ENCODE results near the gene TXNL4B. TPM values are rescaled to one million over a fixed set of nuclear protein-coding genes. Genes with fewer than 3 reads are reported as not detected.

TXNL4B gene
- total RNA-seq, 2 experiments from 2014 or later = 17.6 to 24.6 TPM

DNA sequence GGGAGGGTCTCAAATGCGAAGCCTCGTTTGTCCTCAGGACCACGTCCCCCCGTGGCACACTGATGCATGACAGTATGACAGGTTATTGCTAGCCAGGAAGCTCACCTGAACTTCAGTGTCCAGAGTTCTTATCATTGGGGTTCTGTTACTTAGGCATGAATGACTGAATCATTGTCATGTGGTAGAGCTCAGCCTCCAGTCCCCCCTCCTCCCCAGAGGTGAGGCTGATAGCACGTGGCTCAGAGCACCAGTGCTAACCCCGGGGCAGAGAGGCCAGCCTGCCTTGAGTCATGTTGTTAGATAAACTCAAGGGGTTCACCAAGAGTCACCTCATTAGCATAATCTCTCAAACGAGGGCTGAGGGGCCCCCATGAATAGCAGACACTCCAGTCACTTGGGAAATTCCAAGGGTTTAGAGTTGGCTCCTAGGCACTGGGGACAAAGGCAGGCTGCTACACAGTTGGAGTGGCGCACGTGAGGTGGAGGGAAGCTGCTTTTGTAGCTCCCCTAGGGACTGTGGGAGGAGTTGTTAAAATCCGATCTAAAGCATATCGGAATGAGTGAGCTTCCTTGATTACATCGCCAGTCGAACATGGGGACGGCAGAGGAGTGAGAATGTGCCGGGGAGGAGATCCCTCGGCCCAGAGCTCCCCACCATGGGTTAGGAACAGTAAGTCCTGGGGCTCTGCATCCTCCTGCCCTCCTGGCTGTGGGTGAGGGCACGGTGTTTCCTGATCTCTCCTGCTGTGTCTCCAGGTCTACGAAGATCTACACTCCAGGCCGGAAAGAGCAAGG, 18.4 kb upstream of the TXNL4B start:
- no peaks in the 10 kb centered on the region for H3K4me1 Mint-ChIP-seq
- ChIA-PET CTCF (interaction anchor here (1.0 to 1.5 kb wide), 2 partner anchors 11 to 12 kb away, joined by 3 read pairs; no protein-coding TSS in a partner anchor), POLR2A (interaction anchor here (1.4 kb wide), 1 partner anchor 18 kb away, joined by 5 read pairs; the partner anchor contains the start of genes DHX38 and TXNL4B)
- peaks cover 53% of the 10 kb centered on the region for H3K36me3 Mint-ChIP-seq (ENCODE audit: low read depth)
- DNase-seq (no peak), ATAC-seq (no peak)
- intact Hi-C loops (cut with DNase I, micrococcal nuclease) = no loop called here
- no peaks in the 10 kb centered on the region for H3K27me3 Mint-ChIP-seq
- no peak overlapping the region for H3K27ac Mint-ChIP-seq
- H3K9me3 Mint-ChIP-seq (ENCODE audit: low read depth) = no peaks in the 10 kb centered on the region
- no peak overlapping the region for H3K4me3 Mint-ChIP-seq

DNA sequence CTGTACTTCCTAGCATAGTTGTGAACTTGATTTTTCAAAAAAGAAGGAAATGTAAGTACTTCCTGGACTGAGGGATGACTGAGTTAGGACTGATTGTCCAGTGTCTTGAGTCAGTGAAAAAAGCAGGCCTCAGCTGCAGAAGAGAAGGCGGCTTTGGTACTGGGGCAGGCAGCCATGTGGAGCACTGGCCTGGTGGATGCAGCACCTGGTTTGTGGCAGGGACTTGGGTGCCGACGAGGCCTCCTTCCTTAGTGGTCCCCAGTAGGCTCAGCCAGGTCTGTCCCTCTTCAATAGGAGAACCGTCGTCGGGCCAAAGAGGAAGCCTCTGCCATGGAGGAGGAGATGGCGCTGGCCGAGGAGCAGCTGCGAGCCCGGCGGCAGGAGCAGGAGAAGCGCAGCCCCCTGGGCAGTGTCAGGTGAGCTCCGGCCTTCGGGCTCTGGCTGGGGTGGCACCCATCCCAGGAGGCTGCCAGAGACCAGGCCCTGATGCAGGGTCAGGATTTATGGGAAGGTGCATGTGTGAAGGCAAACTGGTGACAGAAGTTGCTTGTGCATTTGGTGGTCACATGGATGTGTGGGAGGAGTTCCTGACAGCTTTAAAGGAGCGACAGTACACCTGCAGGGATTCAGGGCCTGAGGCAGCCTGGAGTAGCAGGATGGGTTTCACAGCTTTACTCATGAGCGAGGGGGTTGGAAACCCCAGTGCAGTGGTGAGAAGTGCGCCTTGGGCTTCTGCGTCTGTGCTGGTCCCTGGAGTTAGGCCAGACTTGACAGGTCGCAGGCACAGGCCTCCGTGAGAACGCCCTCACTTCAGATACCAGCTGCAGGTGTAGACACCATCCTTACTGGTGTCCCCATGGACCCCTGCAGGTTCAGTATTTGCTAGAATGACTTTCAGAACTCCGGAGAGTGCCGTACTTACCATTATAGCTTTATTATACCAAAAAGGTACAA, 17.5 kb upstream of the TXNL4B start:
- ATAC-seq (no peak), DNase-seq (no peak)
- Mint-ChIP-seq H3K27ac (no peak overlapping the region), H3K9me3 (ENCODE audit: low read depth) (no peaks in the 10 kb centered on the region), H3K4me3 (no peak overlapping the region), H3K4me1 (no peaks in the 10 kb centered on the region), H3K36me3 (ENCODE audit: low read depth) (peaks cover 58% of the 10 kb centered on the region), H3K27me3 (no peaks in the 10 kb centered on the region)
- ChIA-PET POLR2A (no interaction called here), CTCF (interaction anchor here (0.6 to 1.5 kb wide), 3 partner anchors 11 to 350 kb away, joined by 3 to 5 read pairs (median 3); no protein-coding TSS in a partner anchor)
- intact Hi-C loops (cut with DNase I, micrococcal nuclease) = no loop called here

DNA sequence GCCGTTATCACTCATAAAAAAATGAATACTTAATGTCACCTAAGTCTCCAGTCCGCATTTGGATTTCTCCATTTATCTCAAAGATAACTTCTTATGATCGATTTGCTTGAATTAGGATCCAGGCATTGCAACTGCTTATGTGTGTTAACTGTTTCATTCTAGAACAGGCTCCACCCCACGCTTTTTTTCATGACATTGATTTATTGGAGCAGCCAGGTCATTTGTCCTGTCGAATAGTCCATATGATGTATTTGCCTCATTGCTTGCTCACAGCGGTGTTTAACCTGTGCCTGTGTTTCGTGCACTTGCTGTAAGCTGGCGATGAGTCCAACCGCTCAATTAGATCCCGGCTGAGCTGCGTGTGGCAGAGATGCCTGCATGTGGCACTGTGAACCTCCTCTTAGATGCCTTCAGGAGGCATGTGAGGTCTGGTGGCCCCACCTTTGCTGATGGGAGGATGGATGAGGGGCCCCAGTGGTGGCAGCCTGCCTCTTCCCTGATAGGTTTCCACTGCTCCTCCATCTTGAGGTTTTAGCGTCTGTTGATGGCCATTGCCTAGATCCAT, 16.6 kb upstream of the TXNL4B start:
- CTCF ChIA-PET = interaction anchor here (0.6 kb wide), 1 partner anchor 351 kb away, joined by 5 read pairs; no protein-coding TSS in a partner anchor
- H3K9me3 Mint-ChIP-seq (ENCODE audit: low read depth) = no peaks in the 10 kb centered on the region
- DNase-seq (no peak), ATAC-seq (no peak)
- no peaks in the 10 kb centered on the region for H3K27me3 Mint-ChIP-seq
- POLR2A ChIA-PET = no interaction called here
- intact Hi-C loops (cut with DNase I, micrococcal nuclease) = no loop called here
- H3K4me1 Mint-ChIP-seq = no peaks in the 10 kb centered on the region
- H3K36me3 Mint-ChIP-seq (ENCODE audit: low read depth) = peaks cover 67% of the 10 kb centered on the region
- H3K4me3 Mint-ChIP-seq = no peak overlapping the region
- no peak overlapping the region for H3K27ac Mint-ChIP-seq

DNA sequence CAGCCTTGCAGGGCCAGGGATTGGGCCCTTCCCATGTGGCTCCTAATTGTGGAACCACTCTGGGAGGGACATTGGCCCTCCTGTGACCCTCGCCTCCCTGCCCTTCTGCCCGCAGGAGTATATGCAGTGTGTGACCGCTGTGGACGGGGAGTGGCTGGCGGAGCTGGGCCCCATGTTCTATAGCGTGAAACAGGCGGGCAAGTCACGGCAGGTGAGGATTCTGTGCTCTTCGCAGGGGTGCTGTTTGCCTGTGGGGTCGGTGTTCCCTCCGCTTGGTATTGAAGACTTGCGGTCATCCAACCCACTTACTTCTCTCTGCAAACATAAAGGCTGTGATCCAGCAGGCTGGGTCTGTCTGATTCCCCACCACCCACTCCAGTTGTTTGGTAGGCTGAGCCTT, 15.9 kb upstream of the TXNL4B start:
- DNase-seq (no peak), ATAC-seq (no peak)
- Mint-ChIP-seq H3K27ac (no peak overlapping the region), H3K4me3 (no peak overlapping the region), H3K4me1 (no peaks in the 10 kb centered on the region), H3K9me3 (ENCODE audit: low read depth) (no peaks in the 10 kb centered on the region), H3K27me3 (no peaks in the 10 kb centered on the region), H3K36me3 (ENCODE audit: low read depth) (peaks cover 69% of the 10 kb centered on the region)
- CTCF ChIA-PET = no interaction called here
- POLR2A ChIA-PET = no interaction called here
- intact Hi-C loops (cut with DNase I, micrococcal nuclease) = no loop called here

DNA sequence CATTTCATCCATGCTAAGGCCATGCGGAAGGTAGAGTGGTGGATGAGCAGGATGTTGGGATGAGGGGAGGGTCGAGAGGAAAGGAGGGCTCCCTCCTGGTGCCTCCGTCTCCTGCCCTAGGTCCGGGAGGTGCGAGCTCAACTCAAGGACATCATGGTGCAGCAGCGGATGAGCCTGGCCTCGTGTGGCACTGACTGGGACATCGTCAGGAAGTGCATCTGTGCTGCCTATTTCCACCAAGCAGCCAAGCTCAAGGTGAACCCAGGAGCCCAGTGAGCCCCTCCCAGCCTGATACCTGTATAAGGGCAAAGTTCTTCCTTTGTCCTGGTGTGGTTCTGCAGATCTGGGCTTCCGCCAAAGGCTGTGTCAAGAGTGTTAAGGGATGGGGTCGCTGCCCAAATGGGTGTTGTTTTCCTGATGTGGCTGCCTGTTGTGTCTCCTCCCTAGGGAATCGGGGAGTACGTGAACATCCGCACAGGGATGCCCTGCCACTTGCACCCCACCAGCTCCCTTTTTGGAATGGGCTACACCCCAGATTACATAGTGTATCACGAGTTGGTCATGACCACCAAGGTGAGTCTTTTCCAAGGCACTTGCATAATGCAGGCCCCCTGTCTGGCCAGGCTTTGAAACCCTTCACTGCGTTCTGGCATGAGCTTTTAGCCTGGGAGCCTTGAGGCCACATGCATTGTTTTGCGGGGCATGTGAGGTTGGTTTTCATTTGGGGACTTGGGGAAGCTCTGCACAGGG, 15.1 kb upstream of the TXNL4B start:
- Mint-ChIP-seq H3K9me3 (ENCODE audit: low read depth) (no peaks in the 10 kb centered on the region), H3K27me3 (no peaks in the 10 kb centered on the region), H3K4me3 (no peak overlapping the region), H3K36me3 (ENCODE audit: low read depth) (peaks cover 74% of the 10 kb centered on the region), H3K4me1 (no peaks in the 10 kb centered on the region), H3K27ac (no peak overlapping the region)
- ChIA-PET POLR2A (no interaction called here), CTCF (no interaction called here)
- DNase-seq (no peak), ATAC-seq (no peak)
- intact Hi-C loops (cut with DNase I, micrococcal nuclease) = no loop called here

DNA sequence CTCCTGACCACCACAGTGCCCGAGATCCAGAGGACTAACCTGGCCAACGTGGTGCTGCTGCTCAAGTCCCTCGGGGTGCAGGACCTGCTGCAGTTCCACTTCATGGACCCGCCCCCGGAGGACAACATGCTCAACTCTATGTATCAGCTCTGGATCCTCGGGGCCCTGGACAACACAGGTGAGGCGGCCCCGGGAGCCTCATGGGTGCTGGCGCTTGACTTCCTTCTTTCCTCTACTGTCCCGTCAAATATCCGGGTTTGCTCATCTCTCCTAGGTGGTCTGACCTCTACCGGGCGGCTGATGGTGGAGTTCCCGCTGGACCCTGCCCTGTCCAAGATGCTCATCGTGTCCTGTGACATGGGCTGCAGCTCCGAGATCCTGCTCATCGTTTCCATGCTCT, 14.0 kb upstream of the TXNL4B start:
- ChIA-PET POLR2A (no interaction called here), CTCF (interaction anchor here (0.8 to 1.0 kb wide), 2 partner anchors 14 to 359 kb away, joined by 4 read pairs; no protein-coding TSS in a partner anchor)
- no peaks in the 10 kb centered on the region for H3K27me3 Mint-ChIP-seq
- H3K36me3 Mint-ChIP-seq (ENCODE audit: low read depth) = peaks cover 77% of the 10 kb centered on the region
- no peak for ATAC-seq
- no peaks in the 10 kb centered on the region for H3K9me3 Mint-ChIP-seq (ENCODE audit: low read depth)
- H3K4me3 Mint-ChIP-seq = no peak overlapping the region
- DNase-seq = no peak
- H3K27ac Mint-ChIP-seq = no peak overlapping the region
- no peaks in the 10 kb centered on the region for H3K4me1 Mint-ChIP-seq
- intact Hi-C loops (cut with DNase I, micrococcal nuclease) = no loop called here

DNA sequence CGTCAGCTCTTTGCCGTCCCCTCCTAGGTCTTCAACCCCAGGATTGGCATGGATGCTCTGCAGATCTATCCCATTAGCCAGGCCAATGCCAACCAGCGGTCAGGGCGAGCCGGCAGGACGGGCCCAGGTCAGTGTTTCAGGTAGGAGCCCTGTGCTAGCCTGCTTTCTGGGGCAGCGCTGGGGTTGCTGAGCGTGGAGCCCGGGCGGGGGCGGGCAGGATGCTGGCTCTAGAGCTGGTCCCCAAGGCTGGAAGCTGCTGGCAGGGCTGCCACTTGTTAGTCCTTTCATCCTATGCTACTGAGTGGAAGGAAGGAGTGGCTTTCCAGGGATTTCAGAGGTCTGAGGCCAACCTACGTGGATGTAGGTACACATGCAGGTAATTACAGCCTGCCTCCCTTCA, 12.6 kb upstream of the TXNL4B start:
- peaks cover 75% of the 10 kb centered on the region for H3K36me3 Mint-ChIP-seq (ENCODE audit: low read depth)
- no peak overlapping the region for H3K27ac Mint-ChIP-seq
- H3K9me3 Mint-ChIP-seq (ENCODE audit: low read depth) = no peaks in the 10 kb centered on the region
- ChIA-PET POLR2A (no interaction called here), CTCF (no interaction called here)
- ATAC-seq (no peak), DNase-seq (no peak)
- no peak overlapping the region for H3K4me3 Mint-ChIP-seq
- no peaks in the 10 kb centered on the region for H3K4me1 Mint-ChIP-seq
- intact Hi-C loops (cut with DNase I, micrococcal nuclease) = no loop called here
- H3K27me3 Mint-ChIP-seq = no peaks in the 10 kb centered on the region

DNA sequence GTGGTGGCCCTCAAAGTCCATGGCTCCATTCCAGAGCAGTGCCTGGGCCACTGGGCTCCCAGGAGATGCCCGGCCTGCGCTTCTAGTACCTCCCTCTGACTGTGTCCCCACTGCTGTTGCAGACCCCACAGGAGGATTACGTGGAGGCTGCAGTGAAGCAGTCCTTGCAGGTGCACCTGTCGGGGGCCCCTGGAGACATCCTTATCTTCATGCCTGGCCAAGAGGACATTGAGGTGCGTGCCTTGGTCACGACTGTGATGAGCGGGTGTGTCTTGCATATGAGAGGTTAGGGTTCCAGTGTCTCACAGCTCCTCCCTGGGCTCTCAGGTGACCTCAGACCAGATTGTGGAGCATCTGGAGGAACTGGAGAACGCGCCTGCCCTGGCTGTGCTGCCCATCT, 11.5 kb upstream of the TXNL4B start:
- no peak overlapping the region for H3K4me3 Mint-ChIP-seq
- no peak for DNase-seq
- no peak overlapping the region for H3K27ac Mint-ChIP-seq
- POLR2A ChIA-PET = no interaction called here
- H3K36me3 Mint-ChIP-seq (ENCODE audit: low read depth) = peaks cover 75% of the 10 kb centered on the region
- CTCF ChIA-PET = interaction anchor here (0.5 kb wide), 1 partner anchor 338 kb away, joined by 3 read pairs; no protein-coding TSS in a partner anchor
- ATAC-seq = no peak
- no peaks in the 10 kb centered on the region for H3K9me3 Mint-ChIP-seq (ENCODE audit: low read depth)
- no peaks in the 10 kb centered on the region for H3K4me1 Mint-ChIP-seq
- no peaks in the 10 kb centered on the region for H3K27me3 Mint-ChIP-seq
- intact Hi-C loops (cut with DNase I, micrococcal nuclease) = no loop called here

DNA sequence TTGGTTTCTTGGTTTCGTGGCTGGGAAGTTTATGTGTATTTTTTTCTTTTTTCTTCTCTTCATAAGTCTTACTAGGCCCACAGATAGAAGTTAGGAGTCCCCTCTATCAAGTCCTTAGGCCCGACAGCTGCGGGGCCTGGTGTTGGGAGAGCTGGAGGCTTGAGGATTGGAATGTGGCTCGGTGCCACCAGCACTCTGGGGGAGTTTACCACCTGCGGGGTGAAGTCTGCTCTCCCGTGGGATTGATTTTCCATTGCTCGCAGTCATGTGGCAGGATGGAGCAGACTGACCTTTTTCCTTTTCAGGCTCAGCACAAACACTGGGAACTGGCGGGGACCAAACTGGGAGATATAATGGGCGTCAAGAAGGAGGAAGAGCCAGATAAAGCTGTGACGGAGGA, 7.8 kb upstream of the TXNL4B start:
- Mint-ChIP-seq H3K36me3 (ENCODE audit: low read depth) (peaks cover 74% of the 10 kb centered on the region), H3K9me3 (ENCODE audit: low read depth) (no peaks in the 10 kb centered on the region), H3K4me1 (peaks cover 6% of the 10 kb centered on the region), H3K4me3 (no peak overlapping the region), H3K27me3 (no peaks in the 10 kb centered on the region), H3K27ac (no peak overlapping the region)
- no peak for ATAC-seq
- DNase-seq = no peak
- ChIA-PET POLR2A (no interaction called here), CTCF (no interaction called here)
- intact Hi-C loops (cut with DNase I, micrococcal nuclease) = no loop called here

DNA sequence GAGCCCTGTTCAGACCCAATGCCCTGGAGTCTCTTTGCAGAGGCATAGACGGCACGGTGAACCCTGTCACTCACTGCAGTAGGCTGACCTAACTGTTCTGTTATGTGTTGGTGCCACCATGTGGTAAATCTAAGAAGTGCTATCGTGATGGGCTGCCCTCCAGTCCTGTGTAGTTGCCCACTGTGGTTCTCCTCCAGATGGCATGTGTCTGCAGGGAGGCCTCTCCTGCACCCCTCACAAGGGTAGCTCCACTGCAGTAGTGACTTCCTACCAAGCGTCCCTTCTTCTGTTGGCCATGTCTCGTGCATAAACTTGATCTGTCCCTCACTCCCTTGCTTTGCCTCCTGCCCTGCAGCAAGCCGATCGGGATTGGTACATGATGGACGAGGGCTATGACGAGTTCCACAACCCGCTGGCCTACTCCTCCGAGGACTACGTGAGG, 6.0 kb upstream of the TXNL4B start:
- H3K4me1 Mint-ChIP-seq = peaks cover 20% of the 10 kb centered on the region
- H3K27me3 Mint-ChIP-seq = no peaks in the 10 kb centered on the region
- ATAC-seq (peak; percentile 96), DNase-seq (peak; percentile 64)
- intact Hi-C loops (cut with DNase I, micrococcal nuclease) = loop anchor here (1.0 to 10.0 kb wide), 2 partner anchors 33 to 205 kb away; partner anchors contain the start of gene IST1 (in 1 of the 2)
- CTCF ChIA-PET = interaction anchor here (0.6 to 0.9 kb wide), 2 partner anchors 26 to 556 kb away, joined by 3 to 5 read pairs; no protein-coding TSS in a partner anchor
- H3K27ac Mint-ChIP-seq = no peak overlapping the region
- H3K36me3 Mint-ChIP-seq (ENCODE audit: low read depth) = peaks cover 65% of the 10 kb centered on the region
- POLR2A ChIA-PET = no interaction called here
- H3K4me3 Mint-ChIP-seq = no peak overlapping the region
- H3K9me3 Mint-ChIP-seq (ENCODE audit: low read depth) = no peaks in the 10 kb centered on the region

DNA sequence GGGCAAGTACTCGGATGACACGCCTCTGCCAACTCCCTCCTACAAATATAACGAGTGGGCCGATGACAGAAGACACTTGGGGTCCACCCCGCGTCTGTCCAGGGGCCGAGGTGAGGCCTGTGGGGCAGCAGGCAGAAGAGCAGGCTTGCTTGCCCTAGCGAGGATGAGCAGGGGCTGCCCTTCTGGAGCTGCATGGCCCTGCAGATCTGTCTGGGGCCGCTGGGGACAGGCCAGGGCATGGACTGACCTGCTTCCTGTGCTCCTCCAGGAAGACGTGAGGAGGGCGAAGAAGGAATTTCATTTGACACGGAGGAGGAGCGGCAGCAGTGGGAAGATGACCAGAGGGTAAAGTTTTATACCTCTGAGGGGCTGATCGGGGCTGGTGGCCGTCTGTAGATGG, 5.5 kb upstream of the TXNL4B start:
- Mint-ChIP-seq H3K4me1 (peaks cover 20% of the 10 kb centered on the region), H3K27ac (no peak overlapping the region), H3K9me3 (ENCODE audit: low read depth) (no peaks in the 10 kb centered on the region), H3K36me3 (ENCODE audit: low read depth) (peaks cover 61% of the 10 kb centered on the region), H3K4me3 (no peak overlapping the region), H3K27me3 (no peaks in the 10 kb centered on the region)
- ChIA-PET POLR2A (no interaction called here), CTCF (interaction anchor here (0.6 to 0.9 kb wide), 2 partner anchors 32 to 555 kb away, joined by 3 to 5 read pairs; no protein-coding TSS in a partner anchor)
- ATAC-seq (no peak), DNase-seq (no peak)
- intact Hi-C loops (cut with DNase I, micrococcal nuclease) = loop anchor here (1.0 to 10.0 kb wide), 2 partner anchors 33 to 204 kb away; partner anchors contain the start of gene IST1 (in 1 of the 2)

Data from activated CD4-positive, alpha-beta T cell treated with anti-CD3 and anti-CD28 coated beads for 36 hours (primary cell).